Measurements from ENCODE around the gene S100G. TPM values are rescaled to one million over a fixed set of nuclear protein-coding genes. Genes with fewer than 3 reads are reported as not detected.

S100G gene
- total and polyA plus RNA-seq, 10 donors = not detected

GRCh38 chrX:16646366-16647138, 3.4 kb upstream of the S100G start:
- Histone ChIP-seq H3K36me3 (no peaks in the 10 kb centered on the region), H3K4me1 (no peaks in the 10 kb centered on the region), H3K4me3 (no peak overlapping the region), H3K27ac (no peak overlapping the region), H3K9me3 (no peaks in the 10 kb centered on the region), H3K27me3 (replicated peaks in 1 of 7) (no peaks in the 10 kb centered on the region)
- no peak for DNase-seq
- TF ChIP-seq CTCF (IDR thresholded peaks at IDR 0.05 in 8 of 11, conservative IDR thresholded peaks at IDR 0.05 in 3 of 11) (no peak), POLR2AphosphoS5 (IDR thresholded peaks at IDR 0.05) (no peak), POLR2A (IDR thresholded peaks at IDR 0.05) (no peak)
- WGBS, 5 donors = 86 to 96% (median 93%) methylated on average over 2 to 4 of the region's 4 CpGs
- intact Hi-C loops (cut with DNase I; ENCODE audit: low total_unique reads) = no loop called here

GRCh38 chrX:16651391-16652024, 1.6 kb downstream of the S100G start:
- H3K4me3 ChIP-seq = no peak overlapping the region
- H3K36me3 ChIP-seq = no peaks in the 10 kb centered on the region
- H3K27ac ChIP-seq = no peak overlapping the region
- H3K9me3 ChIP-seq = no peaks in the 10 kb centered on the region
- intact Hi-C loops (cut with DNase I; ENCODE audit: low total_unique reads) = no loop called here
- no peaks in the 10 kb centered on the region for H3K27me3 ChIP-seq (replicated peaks in 1 of 7)
- DNase-seq = no peak
- H3K4me1 ChIP-seq = no peaks in the 10 kb centered on the region
- no peak for TF ChIP-seq POLR2AphosphoS5 (IDR thresholded peaks at IDR 0.05)
- 77 to 96% (median 93%) methylated on average over 4 of the region's 4 CpGs for WGBS, 5 donors

- H3K4me1 ChIP-seq = no peaks in the 10 kb centered on the region
- TF ChIP-seq POLR2A (IDR thresholded peaks at IDR 0.05) (no peak), CTCF (IDR thresholded peaks at IDR 0.05 in 8 of 11, conservative IDR thresholded peaks at IDR 0.05 in 3 of 11) (no peak), POLR2AphosphoS5 (IDR thresholded peaks at IDR 0.05) (no peak)
- no peak overlapping the region for H3K27ac ChIP-seq
- 83 to 90% (median 86%) methylated on average over 6 to 7 of the region's 7 CpGs for WGBS, 5 donors
- DNase-seq = no peak
- H3K9me3 ChIP-seq = no peaks in the 10 kb centered on the region
- H3K27me3 ChIP-seq (replicated peaks in 1 of 7) = no peaks in the 10 kb centered on the region
- no peak overlapping the region for H3K4me3 ChIP-seq
- intact Hi-C loops (cut with DNase I; ENCODE audit: low total_unique reads) = no loop called here
- H3K36me3 ChIP-seq = no peaks in the 10 kb centered on the region
Observed at GRCh38 chrX:16653424-16653823, 3.5 kb downstream of the S100G start.

- DNase-seq = no peak
- intact Hi-C loops (cut with DNase I; ENCODE audit: low total_unique reads) = no loop called here
- no peak overlapping the region for H3K4me3 ChIP-seq
- H3K9me3 ChIP-seq = no peaks in the 10 kb centered on the region
- 67 to 98% (median 95%) methylated on average over 3 of the region's 3 CpGs for WGBS, 5 donors
- no peaks in the 10 kb centered on the region for H3K4me1 ChIP-seq
- TF ChIP-seq POLR2A (IDR thresholded peaks at IDR 0.05) = no peak
- no peak for TF ChIP-seq POLR2AphosphoS5 (IDR thresholded peaks at IDR 0.05)
- no peak for TF ChIP-seq CTCF (IDR thresholded peaks at IDR 0.05 in 8 of 11, conservative IDR thresholded peaks at IDR 0.05 in 3 of 11)
- H3K27me3 ChIP-seq (replicated peaks in 1 of 7) = no peaks in the 10 kb centered on the region
- H3K27ac ChIP-seq = no peak overlapping the region
- no peaks in the 10 kb centered on the region for H3K36me3 ChIP-seq
Observed at GRCh38 chrX:16654093-16654492, 4.1 kb downstream of the S100G start.
